Liver (tissue), 9 donors: ENCODE results near the gene TMEM255A. TPM values are rescaled to one million over a fixed set of nuclear protein-coding genes. Genes with fewer than 3 reads are reported as not detected.

ENCODE experiments used
- DNase-seq: peaks from one replicate; pipeline ENCODE4 v3.0.0-alpha.2; 2017; ENCODE audit warnings: low spot score
- H3K27ac ChIP-seq, 2 donors: one replicate each; pipeline ENCODE4 v1.7.0; 2013; ENCODE audit warnings: inconsistent platforms in 2 of 2, low read length in 2 of 2, control low read depth in 1 of 2, low read depth in 1 of 2, mild to moderate bottlenecking in 1 of 2
- H3K27me3 ChIP-seq, 4 donors: one replicate each; pipeline versions ENCODE4 v1.6.1 to v1.7.0; 2013; ENCODE audit warnings: low read length in 3 of 4, inconsistent platforms in 1 of 4, mild to moderate bottlenecking in 1 of 4, moderate library complexity in 1 of 4; ENCODE audit not compliant: control insufficient read depth in 4 of 4, insufficient read depth in 4 of 4
- H3K36me3 ChIP-seq, 4 donors: one replicate each; pipeline versions ENCODE4 v1.6.1 to v1.7.0; 2013; ENCODE audit warnings: low read length in 3 of 4, mild to moderate bottlenecking in 3 of 4, low read depth in 1 of 4, moderate library complexity in 1 of 4; ENCODE audit not compliant: control insufficient read depth in 4 of 4, insufficient read depth in 3 of 4
- H3K4me1 ChIP-seq, 4 donors: one replicate each; pipeline versions ENCODE4 v1.6.1 to v1.7.0; 2013; ENCODE audit warnings: low read length in 3 of 4, mild to moderate bottlenecking in 3 of 4, moderate library complexity in 1 of 4; ENCODE audit not compliant: control insufficient read depth in 4 of 4, insufficient read depth in 4 of 4
- H3K4me3 ChIP-seq, 3 donors: one replicate each; pipeline versions ENCODE4 v1.6.1 to v1.7.0; 2013; ENCODE audit warnings: low read length in 3 of 3, control low read depth in 1 of 3, low read depth in 1 of 3, mild to moderate bottlenecking in 1 of 3
- H3K9ac ChIP-seq, 2 donors: one replicate each; pipeline ENCODE4 v1.7.0; 2013; ENCODE audit warnings: low read length in 2 of 2, mild to moderate bottlenecking in 2 of 2, moderate library complexity in 2 of 2, control low read depth in 1 of 2, low read depth in 1 of 2
- H3K9me3 ChIP-seq, 4 donors: one replicate each; pipeline versions ENCODE4 v1.6.1 to v1.7.0; 2013; ENCODE audit warnings: low read length in 3 of 4; ENCODE audit not compliant: control insufficient read depth in 4 of 4
- ATF3 ChIP-seq: IDR thresholded peaks from 2 replicates; pipeline ENCODE4 v1.6.1; 2016; ENCODE audit warnings: antibody characterized with exemption
- CTCF ChIP-seq: fragments of 150-350 bp; IDR thresholded peaks from 2 replicates; pipeline ENCODE4 v1.5.1; 2017; ENCODE audit warnings: improper control_type of control experiment, low read depth, low read length; ENCODE audit not compliant: missing input control
- EGR1 ChIP-seq, 2 donors: IDR thresholded peaks; 2 replicates each; pipeline ENCODE4 v1.6.1; 2016 to 2018; ENCODE audit warnings: antibody characterized with exemption in 2 of 2, low read depth in 2 of 2
- FOXA1 ChIP-seq: IDR thresholded peaks from 2 replicates; pipeline ENCODE4 v1.6.1; 2016; ENCODE audit warnings: antibody characterized with exemption
- GABPA ChIP-seq, 2 donors: IDR thresholded peaks in 1 of 2; conservative IDR thresholded peaks in 1 of 2; 2 replicates each; pipeline ENCODE4 v1.6.1; 2016; ENCODE audit warnings: antibody characterized with exemption in 2 of 2, mild to moderate bottlenecking in 1 of 2, moderate library complexity in 1 of 2
- HNF4A ChIP-seq, 2 donors: conservative IDR thresholded peaks; 2 replicates each; pipeline ENCODE4 v1.6.1; 2016; ENCODE audit warnings: antibody characterized with exemption in 2 of 2, mild to moderate bottlenecking in 2 of 2
- HNF4G ChIP-seq: IDR thresholded peaks from 2 replicates; pipeline ENCODE4 v1.6.1; 2016; ENCODE audit warnings: antibody characterized with exemption
- JUND ChIP-seq, 2 donors: IDR thresholded peaks; 2 replicates each; pipeline ENCODE4 v1.6.1; 2016; ENCODE audit warnings: antibody characterized with exemption in 2 of 2
- MAX ChIP-seq: IDR thresholded peaks from 2 replicates; pipeline ENCODE4 v1.6.1; 2016; ENCODE audit warnings: antibody characterized with exemption
- NR2F2 ChIP-seq: IDR thresholded peaks from 2 replicates; pipeline ENCODE4 v1.6.1; 2016; ENCODE audit warnings: antibody characterized with exemption
- RAD21 ChIP-seq, 2 donors: IDR thresholded peaks; 2 replicates each; pipeline ENCODE4 v1.6.1; 2016; ENCODE audit warnings: antibody characterized with exemption in 2 of 2, mild to moderate bottlenecking in 2 of 2
- REST ChIP-seq: IDR thresholded peaks from 2 replicates; pipeline ENCODE4 v1.6.1; 2016; ENCODE audit warnings: antibody characterized with exemption, mild to moderate bottlenecking
- RXRA ChIP-seq, 2 donors: IDR thresholded peaks; 2 replicates each; pipeline ENCODE4 v1.6.1; 2017 to 2018; ENCODE audit warnings: antibody characterized with exemption in 2 of 2, mild to moderate bottlenecking in 1 of 2
- SP1 ChIP-seq: IDR thresholded peaks from 2 replicates; pipeline ENCODE4 v1.6.1; 2018; ENCODE audit warnings: antibody characterized with exemption, mild to moderate bottlenecking
- TAF1 ChIP-seq: conservative IDR thresholded peaks from 2 replicates; pipeline ENCODE4 v1.6.1; 2016; ENCODE audit warnings: antibody characterized with exemption, mild to moderate bottlenecking
- YY1 ChIP-seq: IDR thresholded peaks from 2 replicates; pipeline ENCODE4 v1.6.1; 2016; ENCODE audit warnings: antibody characterized with exemption, mild to moderate bottlenecking
- ZBTB33 ChIP-seq: IDR thresholded peaks from 2 replicates; pipeline ENCODE4 v1.6.1; 2016; ENCODE audit warnings: antibody characterized with exemption
- WGBS: extraction: QIAGEN DNeasy Blood & Tissue Kit; methylation state at CpG from one replicate; pipeline ENCODE4 v1.1.7; 2013; 5-methylcytosine and 5-hydroxymethylcytosine counted together
- polyA plus RNA-seq, 2 donors: library from polyadenylated mRNA; stranded (reverse) in 1 of 2; unstranded in 1 of 2; fragments of 200-250 nt in 1 of 2; fragments of >200 nt in 1 of 2; fragmentation: Nextera tagmentation in 1 of 2; extraction: Ambion mirVana in 1 of 2; gene quantifications; one replicate each; pipeline versions ENCODE4 v1.2.1 to v1.2.3, GENCODE V29; 2013 to 2015
- total RNA-seq, 2 donors: library from RNA; depleted of rRNA; stranded (reverse); fragments of >200 nt; gene quantifications; one replicate each; pipeline ENCODE4 v1.2.3, GENCODE V29; 2014
- donor health status: healthy.
- donor health status: healthy.
- donor health status: healthy.
- donor health status: healthy.
- donor health status: healthy.

The TMEM255A gene
- total and polyA plus RNA-seq, 4 donors: 0.08 TPM; not detected in 3

GRCh38 chrX:120309873-120310705, 1.2 kb downstream of the TMEM255A start:
- no peak for DNase-seq
- peak overlapping the region in 1 of 3 donors; percentile 34 for H3K4me3 ChIP-seq
- no peaks in the 10 kb centered on the region for H3K9me3 ChIP-seq
- 3% methylated on average over 32 of the region's 32 CpGs for WGBS
- TF ChIP-seq YY1: no peak
- no peak for TF ChIP-seq ZBTB33
- TF ChIP-seq SP1: no peak
- TF ChIP-seq RXRA (IDR thresholded peaks at IDR 0.05): no peak
- no peak for TF ChIP-seq ATF3
- no peak for TF ChIP-seq FOXA1
- no peak for TF ChIP-seq JUND (IDR thresholded peaks at IDR 0.05)
- no peak for TF ChIP-seq EGR1 (IDR thresholded peaks at IDR 0.05; ENCODE audit: low read depth in 2 of 2)
- TF ChIP-seq CTCF: no peak
- TF ChIP-seq TAF1: no peak
- no peak for TF ChIP-seq GABPA (IDR thresholded peaks at IDR 0.05 in 1 of 2, conservative IDR thresholded peaks at IDR 0.05 in 1 of 2)
- TF ChIP-seq NR2F2: no peak
- TF ChIP-seq MAX: no peak
- no peaks in the 10 kb centered on the region for H3K36me3 ChIP-seq
- peaks cover 6 to 23% (median 17%) of the 10 kb centered on the region in 4 donors for H3K4me1 ChIP-seq
- no peak overlapping the region for H3K27ac ChIP-seq
- H3K9ac ChIP-seq: no peak overlapping the region
- peaks cover 0 to 7% (median 1%) of the 10 kb centered on the region in 4 donors for H3K27me3 ChIP-seq

- no peak overlapping the region for H3K9ac ChIP-seq
- peaks cover 0 to 7% (median 1%) of the 10 kb centered on the region in 4 donors for H3K27me3 ChIP-seq
- peak overlapping the region in 2 of 3 donors; percentile 19 to 40 for H3K4me3 ChIP-seq
- H3K36me3 ChIP-seq: no peaks in the 10 kb centered on the region
- 3% methylated on average over 52 of the region's 52 CpGs for WGBS
- DNase-seq: peak; percentile 50
- H3K27ac ChIP-seq: no peak overlapping the region
- no peaks in the 10 kb centered on the region for H3K9me3 ChIP-seq
- H3K4me1 ChIP-seq: peaks cover 6 to 23% (median 17%) of the 10 kb centered on the region in 4 donors
- TF ChIP-seq RAD21 (IDR thresholded peaks at IDR 0.05) (peak; percentile 45 to 61), RXRA (IDR thresholded peaks at IDR 0.05) (no peak), FOXA1 (no peak), HNF4G (no peak), ATF3 (no peak), REST (no peak), YY1 (peak; percentile 24), HNF4A (conservative IDR thresholded peaks at IDR 0.05) (no peak), TAF1 (no peak), ZBTB33 (peak; percentile 23), NR2F2 (no peak), EGR1 (IDR thresholded peaks at IDR 0.05; ENCODE audit: low read depth in 2 of 2) (no peak), MAX (no peak)
Observed at GRCh38 chrX:120308959-120309872, 2.0 kb downstream of the TMEM255A start.
